Lower lobe of right lung (tissue), 2 donors: Measurements from ENCODE around the gene SENP6. TPM values are rescaled to one million over a fixed set of nuclear protein-coding genes. Genes with fewer than 3 reads are reported as not detected.
"Not testable (repeated sequence)": the region's sequence is repeated elsewhere in the genome, so short reads cannot be mapped to it uniquely, and the experiment has no call there.

Experiments
- ATAC-seq, 2 donors: fragments of 200-7000 bp; cut with Tn5 transposase; one replicate each; pipeline ENCODE4 v1.9.1; 2020 to 2022; ENCODE audit warnings: mild to moderate bottlenecking in 2 of 2, moderate library complexity in 2 of 2
- DNase-seq: peaks from one replicate; pipeline ENCODE4 v3.0.0-alpha.2; 2020
- H3K27ac ChIP-seq: fragments of 200-600 bp; one replicate; pipeline ENCODE4 v1.8.0; 2022
- H3K27me3 ChIP-seq: fragments of 200-600 bp; one replicate; pipeline ENCODE4 v1.8.0; 2022; ENCODE audit warnings: low read depth
- H3K36me3 ChIP-seq: fragments of 200-600 bp; one replicate; pipeline ENCODE4 v1.8.0; 2022; ENCODE audit warnings: mild to moderate bottlenecking
- H3K4me1 ChIP-seq: fragments of 200-600 bp; one replicate; pipeline ENCODE4 v1.8.0; 2022
- H3K4me3 ChIP-seq: fragments of 200-600 bp; one replicate; pipeline ENCODE4 v1.8.0; 2022; ENCODE audit warnings: mild to moderate bottlenecking
- H3K9me3 ChIP-seq: fragments of 200-600 bp; one replicate; pipeline ENCODE4 v1.8.0; 2022
- CTCF ChIP-seq: fragments of 200-600 bp; IDR thresholded peaks from one replicate; pipeline ENCODE4 v1.8.0; 2022; ENCODE audit warnings: antibody characterized with exemption, mild to moderate bottlenecking
- intact Hi-C: fragments of 100-400 bp; cut with DNase I; formaldehyde crosslinking; loops from one replicate; pipeline ENCODE4 v1.11.0; 2022
- total RNA-seq: library from RNA; stranded (reverse); fragmentation: NEBNext Ultra II Directional; extraction: Animal tissue kit (Norgen Biotek cat#: 25700); gene quantifications from one replicate; pipeline ENCODE4 v1.2.1, GENCODE V29; 2021
- donor health status: DM: no; HTN: yes; CAD: no; lungs with severe emphysema.

Gene SENP6
- total RNA-seq, 1 donor from 2014 or later: 84.4 TPM

GRCh38 chr6:75623491-75623890, 21.8 kb downstream of the SENP6 start:
- ATAC-seq: no peak
- no peaks in the 10 kb centered on the region for H3K27me3 ChIP-seq

GRCh38 chr6:75624335-75624734, 22.7 kb downstream of the SENP6 start:
- TF ChIP-seq CTCF: no peak
- intact Hi-C loops: no loop called here
- ATAC-seq (no peak), DNase-seq (no peak)
- Histone ChIP-seq H3K9me3 (no peaks in the 10 kb centered on the region), H3K27ac (no peak overlapping the region), H3K4me1 (peaks cover 26% of the 10 kb centered on the region), H3K4me3 (no peak overlapping the region), H3K27me3 (no peaks in the 10 kb centered on the region), H3K36me3 (peaks cover 51% of the 10 kb centered on the region)

More at GRCh38 chr6:75623491-75623890, 21.8 kb downstream of the SENP6 start:
- Histone ChIP-seq H3K4me3 (no peak overlapping the region), H3K36me3 (peaks cover 44% of the 10 kb centered on the region), H3K9me3 (no peaks in the 10 kb centered on the region), H3K27ac (no peak overlapping the region), H3K4me1 (peaks cover 26% of the 10 kb centered on the region)
- TF ChIP-seq CTCF: no peak
- intact Hi-C loops: no loop called here
- no peak for DNase-seq

- H3K9me3 ChIP-seq: no peaks in the 10 kb centered on the region
- intact Hi-C loops: no loop called here
- H3K36me3 ChIP-seq: peaks cover 56% of the 10 kb centered on the region
- ATAC-seq (no peak), DNase-seq (no peak)
- H3K4me3 ChIP-seq: no peak overlapping the region
- TF ChIP-seq CTCF: no peak
- no peaks in the 10 kb centered on the region for H3K27me3 ChIP-seq
- no peak overlapping the region for H3K27ac ChIP-seq
- H3K4me1 ChIP-seq: peaks cover 20% of the 10 kb centered on the region
These were observed 23.3 kb downstream of the SENP6 start for GRCh38 chr6:75624988-75625387.

GRCh38 chr6:75626561-75626960, 24.9 kb downstream of the SENP6 start:
- DNase-seq: no peak
- no peak overlapping the region for H3K4me3 ChIP-seq
- H3K27me3 ChIP-seq: no peaks in the 10 kb centered on the region
- intact Hi-C loops: no loop called here
- no peak for TF ChIP-seq CTCF
- H3K4me1 ChIP-seq: peaks cover 5% of the 10 kb centered on the region
- H3K27ac ChIP-seq: no peak overlapping the region
- H3K9me3 ChIP-seq: no peaks in the 10 kb centered on the region
- ATAC-seq: no peak
- H3K36me3 ChIP-seq: peaks cover 63% of the 10 kb centered on the region

GRCh38 chr6:75627708-75628107, 26.0 kb downstream of the SENP6 start:
- H3K27me3 ChIP-seq, intact Hi-C loops, H3K27ac ChIP-seq, H3K4me3 ChIP-seq, DNase-seq, H3K4me1 ChIP-seq, H3K9me3 ChIP-seq, ATAC-seq: not testable (repeated sequence)
- H3K36me3 ChIP-seq: peaks cover 62% of the 10 kb centered on the region

- TF ChIP-seq CTCF: no peak
- no peak for DNase-seq
- H3K36me3 ChIP-seq: peaks cover 66% of the 10 kb centered on the region
- no peaks in the 10 kb centered on the region for H3K4me1 ChIP-seq
- H3K27ac ChIP-seq: no peak overlapping the region
- intact Hi-C loops: no loop called here
- no peaks in the 10 kb centered on the region for H3K27me3 ChIP-seq
- no peak overlapping the region for H3K4me3 ChIP-seq
- no peak for ATAC-seq
- no peaks in the 10 kb centered on the region for H3K9me3 ChIP-seq
These were observed 30.4 kb downstream of the SENP6 start for GRCh38 chr6:75631859-75632635.
